ENCODE data around the gene WDR73. TPM values are rescaled to one million over a fixed set of nuclear protein-coding genes. Genes with fewer than 3 reads are reported as not detected.

WDR73 gene
- total RNA-seq, 1 experiment from 2014 or later = 35.6 TPM

GRCh38 chr15:84611631-84612030, 42.5 kb downstream of the WDR73 start:
- no peaks in the 10 kb centered on the region for H3K79me2 ChIP-seq (ENCODE audit: insufficient read depth, low read length)
- ATAC-seq (no peak), DNase-seq (ENCODE audit: low read depth, low spot score) (no peak)
- H3K27me3 ChIP-seq (ENCODE audit: insufficient read depth, low read length) = no peaks in the 10 kb centered on the region
- intact Hi-C loops (cut with micrococcal nuclease) = no loop called here
- H4K20me1 ChIP-seq (ENCODE audit: insufficient read depth) = no peaks in the 10 kb centered on the region
- H3K27ac ChIP-seq (ENCODE audit: low read depth, low read length) = no peak overlapping the region
- H3K9ac ChIP-seq (ENCODE audit: low read length) = no peak overlapping the region
- H3K9me3 ChIP-seq (ENCODE audit: control insufficient read depth in 1 of 2, insufficient read depth in 1 of 2, low read depth in 1 of 2, low read length in 2 of 2) = no peaks in the 10 kb centered on the region
- CTCF ChIA-PET = no interaction called here
- H3K9me2 ChIP-seq (ENCODE audit: insufficient read depth) = no peaks in the 10 kb centered on the region
- H3K4me1 ChIP-seq (ENCODE audit: control insufficient read depth in 1 of 2, insufficient read depth in 2 of 2, low read length in 2 of 2) = no peaks in the 10 kb centered on the region; a peak in 1 of 4 replicates
- TF ChIP-seq SP1 (IDR thresholded peaks at IDR 0.05; ENCODE audit: low read depth) (no peak), YY1 (IDR thresholded peaks at IDR 0.05; ENCODE audit: extremely low read depth, insufficient replicate concordance, low read depth, low read length) (no peak), ELF1 (IDR thresholded peaks at IDR 0.05; ENCODE audit: borderline replicate concordance, low read depth) (no peak), FOSL1 (IDR thresholded peaks at IDR 0.05; ENCODE audit: low read depth) (no peak)
- H2AFZ ChIP-seq (ENCODE audit: low read depth, low read length, poor library complexity, severe bottlenecking) = no peak overlapping the region
- POLR2A ChIA-PET = no interaction called here
- H3K4me2 ChIP-seq (ENCODE audit: low read length) = no peak overlapping the region
- H3K4me3 ChIP-seq (replicated peaks in 1 of 2; ENCODE audit: low read depth in 1 of 2, low read length in 2 of 2) = no peak overlapping the region
- RAD21 ChIA-PET (ENCODE audit: low non-redundant PET in 1 of 2, low total read pairs in 2 of 2, uncharacterized antibody in 2 of 2, unreplicated experiment in 2 of 2) = no interaction called here
- H3K36me3 ChIP-seq (ENCODE audit: control insufficient read depth in 1 of 2, insufficient read depth in 2 of 2, low read length in 2 of 2) = peaks cover 0 to 13% of the 10 kb centered on the region in 2 experiments; a peak in 1 of 4 replicates
- BruUV-seq (replicated peaks) = no TSS peak

GRCh38 chr15:84609818-84610525, 44.1 kb downstream of the WDR73 start:
- H3K4me1 ChIP-seq (ENCODE audit: control insufficient read depth in 1 of 2, insufficient read depth in 2 of 2, low read length in 2 of 2) = no peaks in the 10 kb centered on the region; a peak in 1 of 4 replicates
- H3K4me2 ChIP-seq (ENCODE audit: low read length) = no peak overlapping the region
- H3K36me3 ChIP-seq (ENCODE audit: control insufficient read depth in 1 of 2, insufficient read depth in 2 of 2, low read length in 2 of 2) = peaks cover 0 to 27% of the 10 kb centered on the region in 2 experiments; a peak in 3 of 4 replicates
- no peak for DNase-seq (ENCODE audit: low read depth, low spot score)
- H3K9me3 ChIP-seq (ENCODE audit: control insufficient read depth in 1 of 2, insufficient read depth in 1 of 2, low read depth in 1 of 2, low read length in 2 of 2) = no peaks in the 10 kb centered on the region
- ATAC-seq = no peak
- no peak overlapping the region for H3K27ac ChIP-seq (ENCODE audit: low read depth, low read length)
- H3K4me3 ChIP-seq (replicated peaks in 1 of 2; ENCODE audit: low read depth in 1 of 2, low read length in 2 of 2) = no peak overlapping the region
- CTCF ChIA-PET = no interaction called here
- no peaks in the 10 kb centered on the region for H3K27me3 ChIP-seq (ENCODE audit: insufficient read depth, low read length)
- POLR2A ChIA-PET = no interaction called here
- intact Hi-C loops (cut with micrococcal nuclease) = no loop called here
- no peaks in the 10 kb centered on the region for H4K20me1 ChIP-seq (ENCODE audit: insufficient read depth)
- 0 out of 2 replicates have a peak, but pooled peaks cover 1% of the 10 kb centered on the region for H3K79me2 ChIP-seq (ENCODE audit: insufficient read depth, low read length)
- H3K9me2 ChIP-seq (ENCODE audit: insufficient read depth) = no peaks in the 10 kb centered on the region
- RAD21 ChIA-PET (ENCODE audit: low non-redundant PET in 1 of 2, low total read pairs in 2 of 2, uncharacterized antibody in 2 of 2, unreplicated experiment in 2 of 2) = no interaction called here
- no peak overlapping the region for H3K9ac ChIP-seq (ENCODE audit: low read length)
- no peak for TF ChIP-seq FOSL1 (IDR thresholded peaks at IDR 0.05; ENCODE audit: low read depth)
- TF ChIP-seq TCF7L2 (IDR thresholded peaks at IDR 0.05; ENCODE audit: borderline replicate concordance, extremely low read depth, insufficient read depth, insufficient read length) = no peak
- no peak for TF ChIP-seq POLR2A (IDR thresholded peaks at IDR 0.05; ENCODE audit: borderline replicate concordance, extremely low read depth, insufficient read depth, insufficient read length)
- TF ChIP-seq ZNF274 (IDR thresholded peaks at IDR 0.05; ENCODE audit: low read depth, low read length) = no peak
- no peak for TF ChIP-seq ZFX (IDR thresholded peaks at IDR 0.05)
- TF ChIP-seq EZH2phosphoT487 (IDR thresholded peaks at IDR 0.05; ENCODE audit: borderline replicate concordance) = no peak
- TF ChIP-seq REST (IDR thresholded peaks at IDR 0.05; ENCODE audit: low read depth) = no peak
- no peak for TF ChIP-seq CBX3 (IDR thresholded peaks at IDR 0.05; ENCODE audit: low read depth)
- no peak for TF ChIP-seq SIN3A (IDR thresholded peaks at IDR 0.05; ENCODE audit: low read depth)
- BruUV-seq (replicated peaks) = no TSS peak
- no peak overlapping the region for H2AFZ ChIP-seq (ENCODE audit: low read depth, low read length, poor library complexity, severe bottlenecking)
